Measurements from ENCODE around the gene MMP24. TPM values are rescaled to one million over a fixed set of nuclear protein-coding genes. Genes with fewer than 3 reads are reported as not detected.

Gene MMP24
- polyA plus RNA-seq, 1 donor, result 0.52 TPM

GRCh38 chr20:35293303-35294292 lies 67.1 kb downstream of the MMP24 start:
- no peak for DNase-seq (ENCODE audit: low read depth)

GRCh38 chr20:35294293-35294685 lies 67.8 kb downstream of the MMP24 start:
- no peak for DNase-seq (ENCODE audit: low read depth)

- DNase-seq (ENCODE audit: low read depth), result no peak
Observed at GRCh38 chr20:35295058-35295457, 68.6 kb downstream of the MMP24 start.

DNA sequence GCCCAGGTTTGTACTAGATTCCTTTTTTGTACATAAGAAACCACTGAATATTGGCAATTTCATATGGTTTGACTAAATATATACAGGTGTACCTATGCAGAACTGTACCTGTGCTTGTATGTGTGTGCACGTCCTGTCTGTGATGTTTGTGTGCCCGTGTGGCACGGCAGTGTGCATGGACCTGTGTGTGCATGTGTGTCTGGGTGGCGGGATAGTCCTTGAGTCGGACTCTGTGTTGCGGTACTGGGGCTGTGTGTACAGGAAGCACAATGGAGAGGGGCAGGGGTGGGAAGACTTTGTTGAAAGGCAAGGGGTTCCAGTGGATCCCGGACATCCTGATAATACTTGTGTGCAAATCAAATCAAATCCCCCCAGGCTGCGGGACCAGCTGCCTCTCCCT lies 69.2 kb downstream of the MMP24 start:
- no peak for DNase-seq (ENCODE audit: low read depth)

GRCh38 chr20:35296101-35296554 lies 69.6 kb downstream of the MMP24 start:
- no peak for DNase-seq (ENCODE audit: low read depth)

DNA sequence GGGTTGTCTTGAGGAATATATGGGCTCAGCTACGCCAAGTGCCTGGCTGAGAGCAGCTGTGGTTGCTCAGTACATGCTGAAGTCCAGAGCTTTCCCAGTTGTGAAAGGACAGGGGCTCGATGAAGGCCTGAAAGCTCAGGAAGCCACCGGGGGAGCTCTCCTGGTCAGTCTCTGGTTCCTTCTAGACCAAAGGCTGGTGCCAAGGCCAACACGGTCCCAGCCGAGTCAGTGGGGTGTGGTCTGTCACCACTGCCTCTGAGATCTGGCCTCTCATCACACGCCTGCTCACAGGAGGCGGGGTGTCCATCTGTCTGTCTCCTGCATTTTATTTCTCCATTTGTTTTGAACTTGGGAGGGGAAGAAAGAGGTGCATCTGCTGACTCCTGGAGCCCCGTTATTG lies 70.7 kb downstream of the MMP24 start:
- DNase-seq (ENCODE audit: low read depth), result no peak

- no peak for DNase-seq (ENCODE audit: low read depth)
Observed at GRCh38 chr20:35297740-35298139, 71.2 kb downstream of the MMP24 start.

DNA sequence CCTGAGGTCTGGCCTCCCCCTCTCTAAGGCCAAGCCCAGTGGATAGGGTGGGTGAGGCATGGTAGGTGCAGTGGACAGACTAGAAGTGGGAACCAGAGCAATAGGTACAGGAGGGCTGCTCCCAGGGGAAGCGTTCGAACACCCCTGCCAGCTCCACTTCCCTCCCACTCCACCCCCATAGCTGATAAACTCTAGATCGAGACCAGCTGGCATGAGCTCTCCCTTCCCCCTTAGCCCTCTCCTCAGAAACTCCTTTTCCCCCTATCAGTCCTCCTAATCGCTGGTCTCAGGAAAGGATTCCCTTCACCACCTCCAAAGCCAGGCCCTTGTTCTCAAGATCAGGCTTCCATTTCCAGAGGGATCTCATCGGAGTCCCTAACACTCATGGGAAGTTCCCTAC lies 71.8 kb downstream of the MMP24 start:
- no peak for DNase-seq (ENCODE audit: low read depth)

GRCh38 chr20:35299780-35300179 lies 73.3 kb downstream of the MMP24 start:
- no peak for DNase-seq (ENCODE audit: low read depth)

DNA sequence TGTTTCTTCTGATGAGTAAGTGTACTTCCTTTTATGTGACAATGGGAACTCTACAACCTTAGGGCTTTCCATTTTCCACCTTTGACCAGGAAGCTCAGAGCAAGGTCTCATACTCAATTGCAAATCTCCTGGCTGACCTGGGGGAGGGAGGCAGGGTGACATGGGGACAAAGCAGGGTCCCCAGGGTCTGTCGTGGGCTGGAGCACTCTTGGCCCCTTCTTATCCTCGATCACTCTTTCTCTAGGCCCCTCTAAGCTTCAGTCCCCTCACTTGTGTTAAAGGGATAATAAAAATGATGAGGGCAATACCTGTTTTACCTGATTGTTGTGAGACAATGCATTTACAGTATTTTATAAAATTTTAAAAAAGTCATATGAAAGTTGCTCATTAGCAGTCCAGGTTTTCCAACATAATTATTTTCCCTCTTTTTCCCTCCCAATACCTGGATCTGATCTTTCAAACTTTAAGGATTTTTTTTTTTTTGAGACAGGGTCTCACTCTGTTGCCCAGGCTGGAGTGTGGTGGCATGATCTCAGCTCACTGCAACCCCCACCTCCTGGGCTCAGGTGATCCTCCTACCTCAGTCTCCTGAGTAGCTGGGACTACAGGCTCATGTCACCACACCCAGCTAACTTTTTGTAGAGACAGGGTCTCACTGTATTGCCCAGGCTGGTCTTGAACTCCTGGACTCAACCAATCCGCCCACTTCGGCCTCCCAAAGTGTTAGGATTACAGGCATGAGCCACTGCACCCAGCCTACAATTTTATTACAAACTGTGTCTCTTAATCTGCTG lies 74.2 kb downstream of the MMP24 start:
- no peak for DNase-seq (ENCODE audit: low read depth)

DNA sequence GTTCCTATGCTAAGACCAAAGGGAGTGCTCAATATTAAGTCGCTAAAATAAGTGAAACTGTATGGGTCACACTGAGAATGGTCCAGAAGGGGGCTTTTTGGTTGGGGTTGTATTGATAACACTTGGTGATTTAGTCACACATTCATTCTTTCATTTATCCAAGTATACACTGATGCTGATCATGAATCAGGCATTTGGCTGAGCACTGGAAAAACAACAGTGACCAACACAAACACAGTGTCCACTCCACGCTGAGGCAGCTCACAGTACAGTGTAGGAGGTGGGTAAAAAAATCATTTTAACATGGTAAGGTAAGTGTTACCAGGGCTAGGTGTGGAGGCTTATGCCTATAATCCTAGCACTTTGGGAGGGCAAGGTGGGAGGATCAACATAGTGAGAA lies 74.9 kb downstream of the MMP24 start:
- DNase-seq (ENCODE audit: low read depth), result no peak

DNA sequence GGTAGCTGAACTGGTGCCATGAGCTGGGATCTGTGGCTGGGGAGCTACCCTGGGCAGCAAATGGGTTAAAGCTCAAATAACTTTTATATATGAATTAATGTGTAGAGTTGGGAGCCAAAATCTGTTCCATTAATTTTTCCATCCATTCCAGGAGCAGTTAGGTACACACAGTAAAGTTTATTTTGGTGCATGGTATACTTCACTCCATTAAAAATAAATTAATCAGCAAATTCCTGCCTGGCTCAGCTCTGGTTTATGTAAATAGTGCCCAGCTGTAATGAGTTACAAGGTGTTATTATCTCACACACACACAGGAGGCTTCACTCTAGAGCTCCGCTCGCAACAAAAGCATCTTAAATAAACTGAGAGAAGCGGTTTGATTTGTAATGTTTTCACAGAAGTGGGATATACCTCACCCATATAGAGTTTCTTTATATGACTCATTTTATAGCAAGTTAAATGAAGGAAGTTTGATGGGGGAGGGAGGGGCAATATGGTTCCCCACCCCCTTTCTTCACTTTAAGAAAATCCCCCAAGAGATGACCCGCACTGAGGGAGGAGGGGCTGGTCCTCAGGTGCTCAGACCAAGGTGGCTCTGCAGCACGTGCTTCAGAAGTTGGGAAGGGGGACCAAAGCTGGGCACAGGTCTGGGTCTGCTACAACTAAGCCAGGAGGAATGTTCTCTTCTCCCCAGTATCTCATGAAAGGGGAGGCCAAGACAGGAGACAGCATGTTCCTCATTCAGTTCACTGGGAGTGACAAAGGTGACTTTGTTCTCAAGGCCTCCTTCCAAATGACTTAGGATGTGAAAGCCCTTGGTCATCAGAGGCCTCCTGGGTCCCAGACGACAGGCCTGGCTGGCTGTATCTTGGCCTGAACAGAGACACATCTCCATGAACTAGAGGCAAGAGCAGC lies 76.2 kb downstream of the MMP24 start:
- DNase-seq (ENCODE audit: low read depth), result no peak

GRCh38 chr20:35303382-35303734 lies 76.9 kb downstream of the MMP24 start:
- DNase-seq (ENCODE audit: low read depth), result no peak

DNA sequence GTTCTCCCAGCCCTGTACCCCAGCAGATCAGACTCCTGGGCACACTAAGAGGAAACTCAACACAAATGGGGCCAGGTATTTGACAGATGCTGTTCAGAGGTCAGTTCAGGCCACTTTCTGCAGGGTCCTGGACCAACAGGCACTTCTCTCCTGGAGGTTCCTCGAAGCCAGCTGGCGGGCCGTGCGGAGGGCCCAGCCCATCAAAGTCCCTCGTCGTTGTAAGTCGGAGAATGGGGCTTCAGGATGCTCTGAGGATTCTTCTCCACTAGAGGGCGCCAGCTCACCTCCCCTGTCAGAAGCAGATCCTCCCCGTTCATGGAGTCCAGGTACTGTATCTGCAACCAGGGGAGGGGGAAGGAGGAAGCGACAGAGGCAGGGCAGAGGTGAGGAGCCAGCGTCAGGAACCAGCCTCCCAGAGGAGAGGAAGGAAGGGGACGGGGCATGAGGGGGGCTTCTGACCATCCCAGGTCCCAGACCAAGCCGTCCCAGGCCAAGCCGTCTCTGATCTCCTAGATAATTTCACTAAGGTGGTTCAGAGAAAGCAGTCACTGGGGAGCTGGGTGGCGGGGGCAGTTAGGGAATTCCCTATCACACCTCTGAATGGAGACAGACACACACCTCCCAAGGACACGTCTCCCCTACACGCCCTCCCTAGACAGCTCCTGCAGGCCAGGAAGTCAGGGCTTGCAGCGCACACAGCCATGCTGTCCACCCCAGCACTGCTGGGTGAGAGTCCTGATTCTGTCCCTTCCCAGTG lies 77.4 kb downstream of the MMP24 start:
- peak; percentile 52 for DNase-seq (ENCODE audit: low read depth)

DNA sequence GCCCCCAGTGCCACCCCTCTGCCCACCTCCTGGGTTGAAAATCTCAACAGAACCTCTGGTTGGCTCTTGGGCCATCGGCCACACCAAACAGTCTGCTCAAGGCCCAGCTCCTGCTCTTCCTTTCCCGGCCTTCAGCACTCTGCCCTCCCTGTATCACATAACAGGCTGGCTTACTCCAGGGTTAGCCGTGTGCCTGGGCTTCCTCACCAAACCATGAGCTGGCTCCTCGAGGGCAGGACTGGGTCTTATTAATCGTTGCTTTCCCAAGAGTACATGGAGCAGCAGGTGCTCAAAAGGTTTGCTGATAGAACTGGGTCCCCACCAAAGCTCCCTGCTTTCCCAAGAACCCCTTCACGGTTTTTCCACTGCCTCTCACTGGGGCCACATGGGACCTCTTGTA lies 78.5 kb downstream of the MMP24 start:
- DNase-seq (ENCODE audit: low read depth), result no peak

DNA sequence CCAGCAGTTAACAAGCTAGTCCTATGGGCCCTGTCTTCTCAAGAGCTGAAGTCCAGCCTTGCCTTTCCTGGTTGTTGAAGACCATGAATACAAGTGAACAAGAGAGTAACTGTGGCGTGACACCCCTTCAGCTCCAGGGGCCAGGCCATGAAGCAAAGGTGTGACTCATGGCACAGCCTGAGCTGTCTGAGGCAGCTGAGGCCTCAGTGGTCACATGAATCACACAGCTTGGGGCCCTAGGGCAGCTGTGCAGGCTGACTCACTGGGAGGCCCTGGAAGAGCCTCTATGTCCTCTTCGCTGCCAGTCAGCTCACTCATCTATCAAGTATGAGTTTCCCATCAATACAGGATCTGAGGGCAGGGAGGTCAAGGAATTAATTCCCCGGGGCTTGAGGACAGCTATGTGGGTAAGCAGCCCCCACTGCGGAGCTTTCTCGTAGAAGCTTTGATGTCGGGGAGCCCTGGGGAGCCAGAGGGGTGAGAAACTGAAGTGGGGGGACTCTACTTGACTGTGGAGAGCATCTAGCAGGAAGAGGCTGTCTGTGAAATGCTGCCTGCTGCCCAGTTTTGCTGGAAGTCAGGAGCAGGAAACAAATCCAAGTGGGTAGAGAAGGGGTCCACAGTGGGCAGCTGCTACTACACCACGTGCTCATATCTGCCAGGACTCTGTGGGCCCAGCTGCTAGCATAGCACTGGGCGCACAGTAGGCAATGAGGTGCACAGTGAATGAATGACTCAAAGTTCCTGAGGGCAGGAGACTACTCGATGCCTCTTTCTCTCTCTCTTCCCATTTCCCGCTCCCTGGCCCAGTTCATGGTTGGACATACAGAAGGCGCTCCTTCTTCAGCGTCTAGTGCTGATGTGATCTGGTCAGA lies 79.4 kb downstream of the MMP24 start:
- DNase-seq (ENCODE audit: low read depth), result no peak

DNA sequence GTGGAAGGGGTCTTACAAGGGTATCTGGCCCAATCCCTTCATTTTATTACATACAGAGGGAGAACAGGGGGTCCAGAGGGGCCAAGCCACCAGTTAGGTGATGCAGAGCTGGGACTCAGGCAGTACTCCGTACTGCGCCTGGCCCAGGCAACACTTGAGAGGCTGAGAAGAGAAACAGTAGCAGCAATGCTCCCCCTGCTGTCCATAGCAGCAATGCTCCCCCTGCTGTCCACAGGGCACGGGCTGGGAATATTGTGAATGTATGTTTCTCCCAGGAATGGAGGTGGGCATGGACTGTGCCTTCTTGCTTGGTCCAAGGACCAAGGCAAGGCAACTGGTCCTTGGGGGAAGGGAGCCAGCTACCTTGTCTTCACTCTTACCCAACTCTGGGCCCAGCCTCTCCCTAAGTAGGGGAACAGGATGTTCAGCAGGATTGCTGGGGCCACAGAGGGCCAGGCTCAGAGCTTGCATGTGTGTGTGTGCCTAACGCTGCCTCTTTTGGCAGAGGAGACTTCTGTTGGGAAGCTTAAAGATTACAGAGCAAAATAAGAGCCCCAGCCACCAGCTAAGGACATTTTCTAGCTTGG lies 80.5 kb downstream of the MMP24 start:
- DNase-seq (ENCODE audit: low read depth), result no peak

- DNase-seq (ENCODE audit: low read depth), result no peak
Observed at GRCh38 chr20:35307666-35308653, 81.5 kb downstream of the MMP24 start.
